ENCODE results near the gene DLX6.

The DLX6 gene

DNA sequence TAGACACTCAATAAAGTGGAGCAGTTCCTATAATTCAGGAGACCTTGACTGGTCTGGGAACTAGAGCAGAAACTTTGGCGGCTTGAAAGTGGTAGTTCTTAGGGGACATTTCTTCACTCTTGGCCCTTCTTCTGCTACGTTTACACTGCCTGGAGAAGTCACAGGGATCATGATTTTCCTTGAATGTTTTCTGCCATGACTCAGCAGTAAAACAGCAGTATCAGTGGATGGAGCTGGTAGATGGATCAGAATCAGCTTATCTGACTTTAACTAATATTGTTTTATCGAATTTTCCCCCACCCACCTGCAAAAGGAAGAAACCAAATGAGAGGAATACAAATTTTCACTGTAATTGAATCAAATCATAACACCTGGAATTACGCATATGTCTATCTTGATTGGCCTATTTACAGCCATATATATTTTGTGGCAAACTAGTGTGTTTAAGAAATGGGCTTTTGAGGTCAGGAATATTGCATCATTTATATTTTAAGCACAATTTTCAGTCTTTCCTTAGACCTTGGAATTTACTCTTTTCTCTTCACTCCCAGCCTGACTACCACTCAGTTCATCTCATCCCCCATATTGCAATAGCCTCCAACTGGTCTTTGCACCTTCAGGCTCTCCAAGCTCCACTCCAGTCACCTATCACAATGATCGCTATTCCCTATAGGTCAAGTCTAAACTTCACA lies 34.2 kb downstream of the DLX6 start:
- TF ChIP-seq FOXP2 (optimal IDR thresholded peaks at IDR 0.05; ENCODE audit: borderline replicate concordance, extremely low read depth, extremely low read length, insufficient read depth) = no peak
- TF ChIP-seq REST (IDR thresholded peaks at IDR 0.05; ENCODE audit: insufficient read depth in 1 of 2, low read depth in 2 of 2, low read length in 2 of 2) = no peak
- TF ChIP-seq TAF1 (IDR thresholded peaks at IDR 0.05; ENCODE audit: borderline replicate concordance, insufficient read depth, low read length) = no peak
- no peak for TF ChIP-seq SIN3A (IDR thresholded peaks at IDR 0.05; ENCODE audit: borderline replicate concordance, insufficient read depth, low read length)
- TF ChIP-seq POLR2AphosphoS5 (IDR thresholded peaks at IDR 0.05; ENCODE audit: low read depth, low read length) = no peak

DNA sequence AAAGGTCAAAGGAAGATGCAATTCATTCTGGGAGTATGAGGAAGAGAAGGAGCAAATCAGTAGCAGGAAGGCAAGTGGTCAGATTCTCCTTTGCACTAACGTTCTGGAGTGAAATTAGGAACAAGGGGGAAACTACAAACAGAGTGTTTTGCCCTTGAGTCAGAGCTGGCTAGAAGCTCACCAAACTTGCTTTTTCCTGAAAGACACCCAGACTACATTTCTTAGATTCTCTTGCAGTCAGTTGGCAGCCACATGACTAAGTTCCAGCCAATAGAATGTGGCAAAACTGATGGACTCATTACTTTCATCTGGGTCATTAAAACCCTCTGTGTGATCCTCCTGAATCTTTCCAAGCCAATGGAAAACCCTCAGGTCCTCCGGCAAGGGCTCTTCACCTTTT lies 37.9 kb downstream of the DLX6 start:
- TF ChIP-seq SIN3A (IDR thresholded peaks at IDR 0.05; ENCODE audit: borderline replicate concordance, insufficient read depth, low read length) (no peak), FOXP2 (optimal IDR thresholded peaks at IDR 0.05; ENCODE audit: borderline replicate concordance, extremely low read depth, extremely low read length, insufficient read depth) (no peak), POLR2AphosphoS5 (IDR thresholded peaks at IDR 0.05; ENCODE audit: low read depth, low read length) (no peak), TAF1 (IDR thresholded peaks at IDR 0.05; ENCODE audit: borderline replicate concordance, insufficient read depth, low read length) (no peak), REST (IDR thresholded peaks at IDR 0.05; ENCODE audit: insufficient read depth in 1 of 2, low read depth in 2 of 2, low read length in 2 of 2) (no peak)
